ENCODE results near the gene PGLYRP3.
A peak's percentile ranks its signal among the peaks of the same experiment; 100 is the strongest.

The PGLYRP3 gene

DNA sequence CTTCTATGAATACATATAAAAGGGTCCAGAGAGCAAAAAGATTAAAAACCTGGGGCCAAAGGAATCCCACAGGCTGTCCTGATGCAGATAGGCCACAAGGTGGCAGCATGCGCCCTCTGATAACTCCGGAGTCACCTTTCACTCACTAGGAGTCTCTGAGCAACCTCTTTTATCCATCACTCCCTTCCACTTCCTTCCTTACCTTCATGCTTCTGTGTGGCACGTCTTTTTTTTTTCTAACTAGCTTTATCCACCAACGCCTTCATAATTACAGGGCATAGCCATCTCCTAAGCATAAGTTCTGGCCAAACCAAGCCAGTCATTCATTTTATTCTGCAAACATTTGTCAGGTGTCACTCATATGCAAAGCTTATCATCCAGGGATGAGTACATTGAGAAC, 39.8 kb upstream of the PGLYRP3 start:
- TF ChIP-seq, protein P1, sequence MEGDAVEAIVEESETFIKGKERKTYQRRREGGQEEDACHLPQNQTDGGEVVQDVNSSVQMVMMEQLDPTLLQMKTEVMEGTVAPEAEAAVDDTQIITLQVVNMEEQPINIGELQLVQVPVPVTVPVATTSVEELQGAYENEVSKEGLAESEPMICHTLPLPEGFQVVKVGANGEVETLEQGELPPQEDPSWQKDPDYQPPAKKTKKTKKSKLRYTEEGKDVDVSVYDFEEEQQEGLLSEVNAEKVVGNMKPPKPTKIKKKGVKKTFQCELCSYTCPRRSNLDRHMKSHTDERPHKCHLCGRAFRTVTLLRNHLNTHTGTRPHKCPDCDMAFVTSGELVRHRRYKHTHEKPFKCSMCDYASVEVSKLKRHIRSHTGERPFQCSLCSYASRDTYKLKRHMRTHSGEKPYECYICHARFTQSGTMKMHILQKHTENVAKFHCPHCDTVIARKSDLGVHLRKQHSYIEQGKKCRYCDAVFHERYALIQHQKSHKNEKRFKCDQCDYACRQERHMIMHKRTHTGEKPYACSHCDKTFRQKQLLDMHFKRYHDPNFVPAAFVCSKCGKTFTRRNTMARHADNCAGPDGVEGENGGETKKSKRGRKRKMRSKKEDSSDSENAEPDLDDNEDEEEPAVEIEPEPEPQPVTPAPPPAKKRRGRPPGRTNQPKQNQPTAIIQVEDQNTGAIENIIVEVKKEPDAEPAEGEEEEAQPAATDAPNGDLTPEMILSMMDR (IDR thresholded peaks at IDR 0.05), result peak; percentile 97

DNA sequence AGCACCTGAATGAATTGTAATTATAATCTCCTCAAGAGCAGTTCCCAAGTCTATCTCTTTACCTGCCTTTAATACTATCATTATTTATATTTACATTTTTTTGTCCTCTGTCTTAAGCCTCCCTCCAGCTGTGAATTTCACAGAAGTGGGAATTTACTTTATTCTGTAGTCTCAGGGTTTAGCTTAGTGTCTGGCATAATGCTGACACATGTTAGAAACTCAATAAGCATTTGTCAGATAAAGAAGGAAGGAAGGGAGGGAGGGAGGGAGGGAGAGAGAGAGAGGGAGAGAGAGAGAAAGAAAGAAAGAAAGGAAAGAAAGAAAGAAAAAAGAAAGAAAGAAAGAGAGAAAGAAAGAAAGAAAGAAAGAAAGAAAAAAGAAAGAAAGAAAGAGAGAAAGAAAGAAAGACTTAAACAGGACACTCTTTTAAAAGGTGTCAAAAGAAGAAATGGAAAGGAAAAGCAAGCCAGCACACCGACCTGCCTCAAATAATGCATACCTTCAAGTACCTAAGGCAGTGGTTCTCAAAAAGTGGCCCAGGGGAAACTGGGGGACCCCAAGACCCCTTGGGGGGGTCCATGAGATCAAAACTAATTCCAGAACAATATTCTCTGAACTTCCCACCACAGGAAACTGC, 37.7 kb upstream of the PGLYRP3 start:
- TF ChIP-seq, protein P1 (IDR thresholded peaks at IDR 0.05), result no peak

DNA sequence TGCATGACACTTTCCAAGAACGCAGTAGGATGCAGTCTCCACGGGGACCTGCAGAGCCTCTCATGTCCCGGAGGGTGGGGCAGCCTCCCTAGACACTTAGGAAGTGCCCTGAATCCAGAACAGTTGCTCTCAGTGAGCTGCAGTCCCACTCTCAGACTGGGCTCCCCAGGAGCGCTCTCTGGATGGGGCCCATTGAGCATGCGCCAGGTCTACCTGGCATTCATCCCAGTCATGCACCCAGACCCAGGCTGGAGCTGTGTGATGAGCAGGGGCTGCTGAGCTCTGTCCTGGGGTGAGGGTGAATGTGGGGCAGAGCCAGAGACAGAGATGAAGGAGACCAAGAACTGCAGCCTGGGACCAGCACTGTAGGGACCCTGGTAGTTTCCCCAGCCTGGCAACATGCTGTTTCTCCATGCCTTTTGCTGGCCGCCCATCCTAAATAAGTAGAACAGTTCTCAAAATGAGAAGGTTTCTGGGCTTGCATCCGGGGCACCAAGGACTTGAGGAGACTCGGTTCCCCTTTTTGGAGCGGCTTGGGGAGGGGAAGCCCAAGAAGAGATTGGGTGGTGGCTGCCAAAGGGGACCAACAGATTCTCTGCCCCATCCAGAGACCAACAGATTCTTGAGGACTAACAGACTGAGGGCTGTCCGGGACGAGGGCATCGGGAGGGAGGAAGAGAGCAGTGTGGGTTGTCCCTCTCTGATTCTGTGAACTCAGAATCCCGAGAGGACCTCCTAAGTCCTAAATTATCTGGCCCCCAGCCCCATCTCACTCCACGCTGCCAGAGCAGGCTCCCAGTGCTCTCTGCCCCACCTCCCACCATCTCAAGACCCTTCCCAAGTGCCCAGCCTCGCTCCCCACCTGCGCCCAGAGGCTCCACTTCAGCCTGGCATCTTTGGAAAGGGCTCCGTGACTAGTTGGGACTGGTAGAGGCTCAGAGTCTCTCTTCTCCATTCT, 36.9 kb upstream of the PGLYRP3 start:
- TF ChIP-seq, protein P1 (IDR thresholded peaks at IDR 0.05), result no peak

- TF ChIP-seq, protein P1 (IDR thresholded peaks at IDR 0.05), result no peak
These were observed 36.0 kb upstream of the PGLYRP3 start, which contains the start of gene PGLYRP4 for GRCh38 chr1:153348511-153349362. PGLYRP4 (minus strand) TSS chr1:153348841; CDS start chr1:153347932, 909 bp downstream.

DNA sequence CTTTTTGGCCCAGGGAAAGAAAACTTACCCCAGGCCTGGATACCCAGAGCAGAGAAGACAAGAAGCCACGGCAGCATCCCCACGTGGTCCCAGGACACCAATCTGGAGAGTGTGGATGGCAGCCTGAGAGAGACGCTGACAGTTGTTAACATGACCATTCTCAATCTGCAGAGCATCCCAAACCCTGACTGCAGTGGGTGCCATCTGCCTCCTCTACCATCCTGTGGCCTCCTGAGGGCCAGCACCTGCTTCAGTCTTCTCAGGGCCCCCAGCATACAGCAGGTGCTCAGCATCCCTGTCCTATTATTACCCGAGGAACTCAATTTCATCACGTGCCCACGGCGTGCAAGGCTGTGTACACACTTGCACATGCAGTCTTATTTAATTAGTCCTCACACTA, 35.1 kb upstream of the PGLYRP3 start:
- TF ChIP-seq, protein P1 (IDR thresholded peaks at IDR 0.05), result no peak

- TF ChIP-seq, protein P1 (IDR thresholded peaks at IDR 0.05), result no peak
These were observed 33.4 kb upstream of the PGLYRP3 start for GRCh38 chr1:153346077-153346723.
